IMR-90 (cell line): ENCODE data around the gene FGF5. TPM values are rescaled to one million over a fixed set of nuclear protein-coding genes. Genes with fewer than 3 reads are reported as not detected.
A peak's percentile ranks its signal among the peaks of the same experiment; 100 is the strongest.

ENCODE experiments used
- ATAC-seq: fragments of 200-7000 bp; cut with Tn5 transposase; 2 replicates; pipeline ENCODE4 v1.9.1; 2020; ENCODE audit warnings: low read depth, mild to moderate bottlenecking, moderate library complexity
- BruUV-seq: library from RNA; stranded (reverse); fragments of 400-500 nt; replicated peaks from 2 replicates; lab custom pipeline; 2021; lab: Mats Ljungman, UMichigan
- CTCF ChIA-PET: fragments of 300-600 bp; formaldehyde crosslinking; extraction: SDS; loops from one replicate; lab custom pipeline; 2021; ENCODE audit warnings: antibody characterized with exemption; lab: Yijun Ruan, JAX
- POLR2A ChIA-PET: fragments of 300-600 bp; sonication (Branson Sonifier 250); formaldehyde crosslinking; loops from one replicate; lab custom pipeline; 2022; ENCODE audit warnings: antibody characterized with exemption; ENCODE audit not compliant: unreplicated experiment; lab: Charles Lee
- DNase-seq: peaks from one replicate; pipeline ENCODE4 v3.0.0; 2013
- H2AFZ ChIP-seq: replicated peaks from 2 replicates; pipeline ENCODE3; 2013; ENCODE audit warnings: low read length, mild to moderate bottlenecking; ENCODE audit not compliant: poor library complexity
- H2AK5ac ChIP-seq: 2 replicates; pipeline ENCODE4 v1.6.1; 2013; ENCODE audit warnings: low read depth, low read length, inconsistent platforms
- H2AK9ac ChIP-seq: replicated peaks from 2 replicates; pipeline ENCODE3; 2013; ENCODE audit warnings: mild to moderate bottlenecking, low read depth, low read length, moderate library complexity; ENCODE audit not compliant: poor library complexity
- H2BK120ac ChIP-seq: 2 replicates; pipeline ENCODE4 v1.6.1; 2013; ENCODE audit warnings: low read depth, low read length, inconsistent platforms
- H2BK15ac ChIP-seq: 3 replicates; pipeline ENCODE4 v1.6.1; 2013; ENCODE audit warnings: low read depth, low read length, inconsistent platforms
- H2BK20ac ChIP-seq: 2 replicates; pipeline ENCODE4 v1.6.1; 2013; ENCODE audit warnings: low read depth, mild to moderate bottlenecking, inconsistent platforms, low read length, moderate library complexity
- H2BK5ac ChIP-seq: 2 replicates; pipeline ENCODE4 v1.6.1; 2013; ENCODE audit warnings: mild to moderate bottlenecking, low read depth, low read length, inconsistent platforms; ENCODE audit not compliant: poor library complexity, severe bottlenecking
- H3K14ac ChIP-seq: replicated peaks from 2 replicates; pipeline ENCODE4 v1.6.1; 2013; ENCODE audit warnings: low read depth, low read length, inconsistent platforms
- H3K18ac ChIP-seq: 2 replicates; pipeline ENCODE4 v1.6.1; 2013; ENCODE audit warnings: low read depth, low read length, control low read depth
- H3K23ac ChIP-seq: 2 replicates; pipeline ENCODE4 v1.6.1; 2013; ENCODE audit warnings: low read depth, low read length, inconsistent platforms
- H3K27ac ChIP-seq: 2 replicates; pipeline ENCODE4 v1.5.1; 2013; ENCODE audit warnings: mild to moderate bottlenecking, control low read depth, low read length; ENCODE audit not compliant: insufficient read depth
- H3K27me3 ChIP-seq: 2 replicates; pipeline ENCODE4 v1.6.1; 2013; ENCODE audit warnings: low read length; ENCODE audit not compliant: control insufficient read depth, insufficient read depth
- H3K36me3 ChIP-seq: 2 replicates; pipeline ENCODE4 v1.6.1; 2013; ENCODE audit warnings: low read length, mixed read lengths; ENCODE audit not compliant: control insufficient read depth, insufficient read depth
- H3K4ac ChIP-seq: 2 replicates; pipeline ENCODE4 v1.6.1; 2013; ENCODE audit warnings: low read depth, low read length, inconsistent platforms
- H3K4me1 ChIP-seq: 2 replicates; pipeline ENCODE4 v1.6.1; 2013; ENCODE audit warnings: low read length, mixed read lengths; ENCODE audit not compliant: control insufficient read depth, insufficient read depth
- H3K4me2 ChIP-seq: 2 replicates; pipeline ENCODE4 v1.6.1; 2013; ENCODE audit warnings: low read depth, mild to moderate bottlenecking, control low read depth, low read length, moderate library complexity
- H3K4me3 ChIP-seq: 2 replicates; pipeline ENCODE4 v1.5.1; 2013; ENCODE audit warnings: low read depth, mild to moderate bottlenecking, control low read depth, low read length, moderate library complexity; ENCODE audit not compliant: insufficient read depth
- H3K56ac ChIP-seq: 2 replicates; pipeline ENCODE4 v1.6.1; 2013; ENCODE audit warnings: low read length, inconsistent platforms; ENCODE audit not compliant: insufficient read depth; ENCODE audit errors: extremely low read depth
- H3K79me1 ChIP-seq, 2 experiments: 2 replicates each; pipeline ENCODE4 v1.6.1; 2013; ENCODE audit warnings: low read length in 2 of 2, inconsistent platforms in 1 of 2, low read depth in 1 of 2
- H3K9ac ChIP-seq: 2 replicates; pipeline ENCODE4 v1.6.1; 2013; ENCODE audit warnings: low read depth, low read length, control low read depth
- H3K9me1 ChIP-seq: 2 replicates; pipeline ENCODE4 v1.6.1; 2013; ENCODE audit warnings: low read length, inconsistent platforms; ENCODE audit not compliant: insufficient read depth
- H3K9me3 ChIP-seq: 2 replicates; pipeline ENCODE4 v1.6.1; 2013; ENCODE audit warnings: low read length; ENCODE audit not compliant: control insufficient read depth, insufficient read depth
- H4K20me1 ChIP-seq: 2 replicates; pipeline ENCODE4 v1.6.1; 2013; ENCODE audit warnings: low read length, inconsistent platforms; ENCODE audit not compliant: insufficient read depth
- H4K5ac ChIP-seq: 2 replicates; pipeline ENCODE4 v1.6.1; 2013; ENCODE audit warnings: mild to moderate bottlenecking, low read depth, low read length, control low read depth
- H4K8ac ChIP-seq, 2 experiments: 2 replicates each; pipeline ENCODE4 v1.6.1; 2013; ENCODE audit warnings: low read depth in 2 of 2, low read length in 2 of 2, control low read depth in 1 of 2, inconsistent platforms in 1 of 2
- H4K91ac ChIP-seq: 2 replicates; pipeline ENCODE4 v1.6.1; 2013; ENCODE audit warnings: low read depth, low read length, inconsistent platforms; ENCODE audit not compliant: insufficient read depth
- FOS ChIP-seq: fragments of 150-350 bp; IDR thresholded peaks from 2 replicates; pipeline ENCODE4 v1.6.1; 2016; ENCODE audit warnings: low read depth, low read length
- RAD21 ChIP-seq: IDR thresholded peaks from 2 replicates; pipeline ENCODE4 v1.6.1; 2012; ENCODE audit warnings: low read length, improper control_type of control experiment
- SMC3 ChIP-seq: fragments of 150-350 bp; IDR thresholded peaks from 2 replicates; pipeline ENCODE4 v1.6.1; 2016; ENCODE audit warnings: low read depth, mild to moderate bottlenecking, antibody characterized with exemption, low read length, moderate library complexity
- WGBS, 2 experiments: methylation state at CpG; one replicate each; pipeline versions ENCODE4 v1.1.5 to v1.1.7; 2013; ENCODE audit warnings: missing lambda C conversion rate in 2 of 2; ENCODE audit not compliant: insufficient read length in 1 of 2; ENCODE audit errors: extremely low coverage in 2 of 2; 5-methylcytosine and 5-hydroxymethylcytosine counted together
- dilution Hi-C: fragments of 300-500 bp; cut with HindIII; formaldehyde crosslinking; loops from one replicate; pipeline ENCODE4 v1.14.3; 2018; ENCODE audit warnings: low sequenced_read_pairs; ENCODE audit not compliant: unreplicated experiment
- in situ Hi-C: fragments of 300-500 bp; cut with MboI; formaldehyde crosslinking; loops from 3 replicates; pipeline ENCODE4 v1.14.3; 2019; ENCODE audit warnings: low sequenced_read_pairs, inconsistent platforms, mixed read lengths
- intact Hi-C: fragments of 100-400 bp; cut with micrococcal nuclease; formaldehyde crosslinking; loops from 2 replicates; pipeline ENCODE4 v1.10.0; 2022
- polyA plus RNA-seq, 3 experiments: library from polyadenylated mRNA; depleted of rRNA; stranded (reverse); fragments of >200 nt; gene quantifications; 2 replicates each; pipeline ENCODE4 v1.2.3, GENCODE V29; 2012; ENCODE audit warnings: low replicate concordance in 1 of 3
- total RNA-seq: library from RNA; depleted of rRNA; stranded (reverse); fragments of >200 nt; gene quantifications from 2 replicates; pipeline ENCODE4 v1.2.3, GENCODE V29; 2012

Gene FGF5
- total and polyA plus RNA-seq, 2 of the 4 experiments (the other 2 are of a cell fraction): 18.6 to 42.1 TPM

GRCh38 chr4:80295826-80296225 lies 29.4 kb downstream of the FGF5 start:
- no CpG with 5 or more reads among the region's 5 CpGs for WGBS, 2 experiments
- H2AK9ac ChIP-seq: no peak overlapping the region
- no peak overlapping the region for H2BK15ac ChIP-seq
- POLR2A ChIA-PET: no interaction called here
- no peak overlapping the region for H2BK120ac ChIP-seq
- H3K9me3 ChIP-seq: no peaks in the 10 kb centered on the region
- peaks cover 3 to 37% of the 10 kb centered on the region in 2 experiments; a peak in 2 of 4 replicates for H3K79me1 ChIP-seq
- H3K36me3 ChIP-seq: no peaks in the 10 kb centered on the region
- H3K27ac ChIP-seq: no peak overlapping the region
- H3K4me3 ChIP-seq: no peak overlapping the region
- H3K4me2 ChIP-seq: peak overlapping the region; percentile 26
- intact Hi-C loops: no loop called here
- no peak overlapping the region for H3K9ac ChIP-seq
- peaks cover 10% of the 10 kb centered on the region for H3K4me1 ChIP-seq
- peaks cover 4% of the 10 kb centered on the region for H3K9me1 ChIP-seq
- H4K8ac ChIP-seq: no peak overlapping the region; a peak in 1 of 4 replicates
- peak; percentile 60 for DNase-seq
- CTCF ChIA-PET: interaction anchor here (1.5 kb wide), 1 partner anchor 29 kb away, joined by 3 read pairs; the partner anchor contains the start of gene FGF5
- no peak overlapping the region for H2AK5ac ChIP-seq
- H3K27me3 ChIP-seq: no peaks in the 10 kb centered on the region
- H2BK20ac ChIP-seq: no peak overlapping the region
- in situ Hi-C loops: no loop called here
- dilution Hi-C loops: no loop called here
- H3K18ac ChIP-seq: no peak overlapping the region; the same call in 1 of the 2 replicates
- peaks cover 6% of the 10 kb centered on the region; the same call in 1 of the 2 replicates for H4K20me1 ChIP-seq
- ATAC-seq: peak; percentile 40
- H3K4ac ChIP-seq: no peak overlapping the region
- peak overlapping the region; percentile 60 for H2BK5ac ChIP-seq
- H3K23ac ChIP-seq: no peak overlapping the region
- H4K5ac ChIP-seq: no peak overlapping the region
- BruUV-seq: no TSS peak
- no peak overlapping the region for H4K91ac ChIP-seq
- no peak overlapping the region for H2AFZ ChIP-seq
- H3K14ac ChIP-seq: no peak overlapping the region
- TF ChIP-seq SMC3 (no peak), FOS (no peak), RAD21 (no peak)
- H3K56ac ChIP-seq: no peak overlapping the region
